Stimulated activated CD4-positive, alpha-beta T cell treated with anti-CD3 and anti-CD28 coated beads, Interleukin-1b, Interleukin-23, amount 100 ng/mL, for 4 hours (primary cell): ENCODE results near the gene RAD23A.

ENCODE experiments used
- DNase-seq, 2 donors: peaks; one replicate each; pipeline ENCODE4 v3.0.0-alpha.2; 2020; ENCODE audit warnings: low read depth in 2 of 2

RAD23A gene

DNA sequence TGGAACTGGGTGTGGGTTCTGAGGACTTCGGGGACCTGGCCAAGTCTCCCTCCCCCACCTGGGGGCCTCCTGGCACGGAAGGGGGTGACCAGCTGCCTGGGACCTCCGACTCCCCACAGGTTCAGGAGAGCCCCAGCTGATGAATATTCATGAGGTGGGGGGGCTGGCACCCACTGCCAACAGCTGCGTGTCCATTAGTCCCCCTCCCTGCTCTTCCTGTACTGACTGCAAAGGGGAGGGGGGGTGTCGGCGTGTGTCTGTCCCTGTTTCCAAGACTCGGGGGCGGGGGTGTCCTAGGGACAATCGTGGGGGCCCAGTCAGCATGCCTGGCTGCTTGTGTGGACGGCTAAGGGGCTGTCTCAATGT is 39.0 kb downstream of the RAD23A start:
- no peak for DNase-seq

DNA sequence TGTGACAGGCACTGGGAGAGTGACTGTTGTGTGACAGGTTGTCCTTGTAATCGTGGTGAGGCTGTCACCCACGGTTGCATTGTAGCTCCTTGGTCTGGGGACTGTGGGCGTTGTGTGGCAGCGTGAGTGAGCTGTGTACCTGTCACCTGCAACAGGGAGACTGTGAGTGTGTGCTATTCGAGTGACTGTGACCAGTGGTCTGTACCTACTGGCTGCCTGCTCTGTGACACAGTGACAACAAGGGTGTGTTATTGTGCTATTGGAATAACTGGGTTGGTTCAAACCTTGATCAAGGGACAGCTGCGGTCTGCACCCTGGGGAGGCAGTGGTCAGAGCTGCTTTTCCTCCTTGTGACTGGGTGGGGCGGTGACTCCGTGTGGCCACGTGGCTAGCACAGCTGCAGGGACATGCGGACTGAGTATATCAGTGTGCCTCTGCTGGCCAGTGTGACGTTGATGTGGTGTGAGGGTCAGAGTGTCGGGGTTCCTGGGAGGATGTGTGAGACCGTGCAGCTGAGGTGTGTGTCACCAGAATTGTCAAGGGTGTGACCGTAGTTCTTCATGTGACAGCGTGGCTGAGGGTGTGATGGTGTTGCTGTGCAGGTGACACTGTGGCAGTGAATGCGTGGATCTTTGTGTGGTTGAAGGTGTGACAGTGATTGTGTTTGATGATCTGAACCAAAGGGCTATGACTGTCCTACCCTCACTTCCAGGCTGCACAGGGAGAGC is 39.6 kb downstream of the RAD23A start:
- DNase-seq: no peak

DNA sequence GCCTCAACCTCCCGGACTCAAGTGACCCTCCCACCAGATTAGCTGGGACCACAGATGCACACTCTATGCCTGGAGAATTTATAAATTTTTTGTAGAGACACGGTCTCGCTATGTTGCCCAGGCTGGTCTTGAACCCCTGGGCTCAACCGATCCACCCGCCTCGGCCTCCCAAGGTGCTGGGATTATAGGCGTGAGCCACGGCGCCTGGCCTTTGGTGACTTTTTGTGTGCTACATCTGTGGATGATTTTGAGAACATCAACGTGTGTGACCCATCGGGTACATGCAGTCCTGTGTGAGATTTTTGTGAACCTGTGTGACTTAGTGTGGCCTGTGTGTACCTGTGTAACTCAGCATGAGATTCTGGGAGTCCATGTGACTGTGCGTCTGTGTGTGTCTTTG is 41.1 kb downstream of the RAD23A start:
- DNase-seq: no peak

GRCh38 chr19:12987190-12987589 is 41.5 kb downstream of the RAD23A start:
- DNase-seq: no peak

- DNase-seq: no peak
Observed at GRCh38 chr19:12987781-12988180, 42.1 kb downstream of the RAD23A start.

DNA sequence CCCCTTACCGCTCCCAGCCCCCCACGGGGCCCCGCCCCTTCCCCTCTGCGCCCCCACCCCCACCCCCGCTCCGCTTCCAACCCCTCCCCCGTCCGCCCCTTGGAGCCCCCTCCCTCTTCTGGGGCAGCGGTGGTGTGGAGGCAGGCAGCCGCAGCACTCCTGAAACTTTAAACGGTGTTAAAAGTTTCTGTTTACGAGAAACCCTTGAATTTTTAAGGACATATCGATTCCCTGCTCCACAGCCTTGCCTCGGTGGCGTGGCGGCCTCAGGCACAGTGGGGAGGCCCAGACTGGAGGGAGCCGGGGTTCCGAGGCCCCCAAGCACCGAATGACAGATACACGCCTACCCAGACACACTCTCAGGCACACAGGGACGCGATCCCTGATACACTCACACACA is 44.8 kb downstream of the RAD23A start:
- no peak for DNase-seq

GRCh38 chr19:12990853-12991252 is 45.2 kb downstream of the RAD23A start:
- DNase-seq: no peak

- no peak for DNase-seq
Observed at GRCh38 chr19:12991296-12991695, 45.6 kb downstream of the RAD23A start.

GRCh38 chr19:12992729-12993128 is 47.1 kb downstream of the RAD23A start:
- no peak for DNase-seq

GRCh38 chr19:12993562-12993961 is 47.9 kb downstream of the RAD23A start:
- DNase-seq: no peak

GRCh38 chr19:12994701-12995595 is 49.3 kb downstream of the RAD23A start, which contains the start of gene NFIX:
Gene NFIX (plus strand): TSS chr19:12995475. CDS start chr19:12995838, 363 bp downstream.
- peak; percentile 62 to 65 for DNase-seq

DNA sequence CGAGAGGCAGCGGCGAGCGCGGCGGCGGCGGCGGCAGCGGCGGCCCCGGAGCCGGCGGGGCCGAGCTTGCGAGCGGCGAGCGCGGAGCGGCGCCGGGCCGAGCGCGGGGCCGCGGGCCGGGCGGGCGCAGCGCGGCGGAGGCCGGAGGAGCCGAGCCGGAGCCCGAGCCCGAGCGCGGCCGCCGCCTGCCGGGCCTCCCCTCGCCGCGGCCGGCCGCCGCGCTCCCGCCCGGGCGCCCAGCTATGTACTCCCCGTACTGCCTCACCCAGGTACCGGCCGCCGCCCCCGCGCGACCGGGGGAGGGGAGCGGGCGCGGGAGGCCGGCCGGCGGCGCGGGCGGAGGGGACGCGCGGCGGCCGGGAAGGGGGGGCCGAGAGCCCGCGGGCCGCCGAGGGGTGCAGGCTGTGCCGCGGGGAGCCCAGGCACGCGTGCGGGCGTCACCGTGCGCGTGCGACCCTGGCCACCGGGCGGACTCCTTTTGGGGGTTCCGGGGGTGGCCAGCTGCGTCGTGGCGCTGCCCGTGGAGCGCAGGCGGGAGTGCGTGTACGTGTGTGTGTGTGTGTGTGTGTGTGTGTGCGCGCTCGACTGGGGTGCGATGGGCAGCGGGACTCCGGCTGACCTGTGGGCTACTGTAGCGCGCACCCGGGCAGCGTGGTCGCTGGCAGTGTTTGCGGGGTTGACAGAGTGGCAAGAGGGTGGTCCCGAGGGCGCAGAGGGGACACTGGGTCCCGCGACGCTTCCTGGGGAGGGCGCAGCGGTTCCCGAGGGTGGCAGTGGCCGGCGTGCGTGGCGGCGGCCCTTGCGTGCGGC is 50.1 kb downstream of the RAD23A start:
- no peak for DNase-seq

DNA sequence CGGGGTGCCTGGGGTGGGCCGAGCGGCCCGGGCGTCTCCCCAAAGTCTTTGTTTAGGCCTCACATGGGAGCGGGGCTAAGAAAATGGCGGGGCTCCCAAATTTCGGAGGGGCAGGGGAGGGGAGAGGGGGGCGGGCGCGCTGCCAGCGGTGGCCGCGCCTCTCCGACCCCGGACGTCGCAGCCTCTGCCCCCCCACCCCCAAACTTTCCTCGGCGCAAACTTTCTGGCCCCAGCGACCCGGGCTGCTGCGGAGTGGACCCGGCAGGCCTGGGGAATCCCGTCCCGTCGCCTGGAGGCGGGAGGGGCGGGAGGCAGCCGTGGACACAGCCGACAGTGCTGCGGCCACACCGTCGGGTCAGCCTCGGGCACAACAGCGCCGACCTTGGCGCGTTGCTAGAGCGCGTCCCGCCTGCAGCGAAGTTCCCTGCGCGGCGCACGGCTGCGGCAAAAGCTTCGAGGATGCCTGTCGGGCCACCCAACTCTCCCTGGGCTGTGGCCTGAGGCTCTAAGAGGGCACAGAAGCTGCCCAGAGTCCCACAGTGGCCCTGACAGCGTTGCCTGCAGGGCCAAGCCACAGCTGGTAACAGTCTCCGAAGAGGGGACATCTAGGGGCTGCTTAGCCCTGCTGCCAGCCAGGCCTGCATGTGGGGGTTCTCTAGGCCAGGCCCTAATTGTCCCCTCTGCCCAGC is 50.9 kb downstream of the RAD23A start:
- DNase-seq: no peak

- no peak for DNase-seq
Observed at GRCh38 chr19:12997179-12997966, 51.7 kb downstream of the RAD23A start.

DNA sequence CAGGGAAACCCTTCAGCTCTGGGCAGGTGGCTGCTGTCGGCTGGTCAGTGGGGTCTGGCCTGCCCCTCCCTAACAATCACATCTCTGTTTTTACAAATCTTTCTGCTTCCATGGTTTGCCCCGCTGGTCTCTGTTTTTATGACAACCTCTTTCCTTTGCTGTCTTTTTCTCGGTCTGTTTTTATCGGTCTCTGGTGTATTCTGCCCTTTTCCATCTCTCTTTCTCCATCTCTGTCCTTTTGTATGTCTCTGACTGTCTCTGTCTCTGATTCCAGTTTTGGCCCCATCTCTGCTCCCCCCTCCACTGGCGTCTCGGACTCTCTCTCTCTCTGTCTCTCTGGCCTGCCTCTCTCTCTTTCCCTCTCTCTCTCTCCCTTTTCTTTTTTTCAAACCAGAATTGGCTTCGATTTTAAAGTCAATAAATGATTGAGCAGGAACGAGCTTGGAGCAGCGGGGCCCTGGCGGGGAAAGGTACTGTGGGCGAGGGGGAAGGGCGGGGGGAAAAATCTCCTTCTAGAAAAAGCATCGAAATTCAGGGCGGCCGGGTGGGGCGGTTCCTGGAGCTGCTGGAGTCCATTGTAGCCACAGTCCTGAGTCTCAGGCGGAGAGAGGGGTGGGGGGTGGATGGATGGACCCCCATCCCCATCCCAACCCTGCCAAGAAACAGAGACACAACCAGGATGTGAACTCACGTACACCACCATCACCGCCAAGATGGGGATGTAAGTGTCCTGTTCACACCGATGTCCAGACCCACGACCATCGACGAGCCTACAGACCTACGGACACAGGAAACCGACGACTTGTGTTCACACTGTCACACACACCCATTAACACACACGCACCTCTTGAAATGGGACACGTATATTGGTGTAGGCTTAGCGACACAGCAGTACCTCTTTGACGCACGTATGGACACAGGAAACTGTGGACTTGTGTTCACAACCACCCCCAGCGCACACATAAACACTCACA is 52.6 kb downstream of the RAD23A start:
- DNase-seq: no peak

- no peak for DNase-seq
Observed at GRCh38 chr19:13001166-13001501, 55.5 kb downstream of the RAD23A start.

DNA sequence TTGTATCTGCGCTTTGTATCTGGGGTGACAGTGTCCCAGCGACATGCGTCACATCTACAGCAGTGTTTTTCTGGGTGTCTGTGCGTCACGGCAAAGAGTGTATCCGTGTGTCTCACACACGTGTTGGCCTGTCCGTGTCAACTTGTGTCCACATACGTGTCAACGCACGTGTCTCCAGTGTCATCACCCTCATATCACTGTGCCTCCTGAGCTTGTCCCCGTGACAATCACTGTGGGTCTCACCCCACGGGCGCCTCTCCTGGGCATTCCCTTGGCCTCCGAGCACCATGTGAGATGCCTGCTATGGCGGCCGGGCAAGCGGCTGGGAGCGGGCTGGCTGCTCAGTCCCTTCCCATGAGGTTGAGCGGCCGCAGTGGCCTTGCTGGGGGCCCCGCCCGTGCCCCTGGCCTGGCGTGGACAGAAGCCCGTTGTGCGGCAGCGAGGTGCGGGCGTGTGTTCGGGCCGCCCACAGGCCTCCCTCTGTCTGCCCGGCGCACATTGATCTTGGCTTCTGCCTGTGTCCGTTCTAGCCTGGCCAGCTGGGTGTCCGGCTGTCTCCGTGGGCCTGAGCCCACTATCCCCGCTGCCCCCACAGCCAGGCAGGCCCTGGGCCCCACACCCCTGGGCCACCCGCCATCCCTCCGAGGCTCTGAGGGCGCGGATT is 56.0 kb downstream of the RAD23A start:
- DNase-seq: no peak

DNA sequence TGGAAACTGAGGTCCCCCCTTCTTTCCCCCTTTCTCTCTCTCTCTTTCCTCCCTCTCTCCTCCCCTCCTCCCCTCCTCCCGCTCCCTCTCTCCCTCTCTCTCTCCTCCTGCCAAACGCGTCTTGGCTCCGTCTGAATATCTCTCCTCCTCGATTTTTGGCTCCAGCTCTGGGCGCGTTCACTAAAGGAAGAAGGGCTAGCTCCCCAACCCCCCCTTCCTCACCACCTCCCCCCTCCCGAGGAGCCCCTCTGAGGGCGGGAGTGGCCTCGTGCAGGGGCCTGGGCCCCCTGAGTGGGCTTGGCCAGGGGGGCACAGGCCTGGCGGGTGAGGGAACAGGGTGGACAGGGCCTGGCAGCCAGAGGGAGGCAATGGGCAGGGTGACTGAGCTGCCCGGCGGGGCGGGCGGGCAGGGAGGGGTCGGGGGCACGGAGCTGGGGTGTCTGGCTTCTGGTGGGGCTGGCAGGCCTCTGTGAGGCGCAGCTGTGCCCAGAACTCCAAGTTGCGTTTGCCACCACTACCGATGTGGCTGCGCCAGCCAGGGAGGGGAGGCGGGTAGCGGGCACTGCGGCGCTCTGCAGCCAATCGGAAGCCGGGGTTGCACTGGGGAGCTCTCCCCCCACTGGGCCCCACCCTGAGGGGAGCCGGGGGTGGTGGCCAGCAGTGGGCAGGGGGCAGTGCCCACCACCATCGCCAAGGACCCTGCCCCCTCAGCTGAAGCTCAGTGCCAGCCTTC is 56.7 kb downstream of the RAD23A start:
- DNase-seq: no peak
